Cardiac fibroblast (primary cell): ENCODE results near the gene FOLR1.
A peak's percentile ranks its signal among the peaks of the same experiment; 100 is the strongest.

Source experiments
- DNase-seq, 2 donors: peaks; one replicate each; pipeline versions ENCODE4 v3.0.0 to v3.0.0-alpha.2; 2010; ENCODE audit warnings: low read depth in 2 of 2
- H3K4me3 ChIP-seq, 2 donors: replicated peaks in 1 of 2; 1 replicate in 1 of 2; 2 replicates in 1 of 2; pipeline ENCODE4 v1.5.1; 2011; ENCODE audit warnings: low read depth in 2 of 2, low read length in 2 of 2, mild to moderate bottlenecking in 2 of 2, moderate library complexity in 1 of 2
- CTCF ChIP-seq: IDR thresholded peaks from one replicate; pipeline ENCODE4 v1.5.1; 2011; ENCODE audit warnings: low read depth, mild to moderate bottlenecking, low read length, inconsistent platforms

Gene FOLR1

GRCh38 chr11:72234920-72235319 is 43.0 kb downstream of the FOLR1 start:
- TF ChIP-seq CTCF, result no peak
- no peak overlapping the region for H3K4me3 ChIP-seq

GRCh38 chr11:72235351-72236057 is 43.6 kb downstream of the FOLR1 start:
- DNase-seq, result no peak
- no peak for TF ChIP-seq CTCF
- H3K4me3 ChIP-seq, result no peak overlapping the region

More at GRCh38 chr11:72234920-72235319, 43.0 kb downstream of the FOLR1 start:
- DNase-seq, result no peak

- TF ChIP-seq CTCF, result no peak
- no peak for DNase-seq
- H3K4me3 ChIP-seq, result no peak overlapping the region
Measured at GRCh38 chr11:72236083-72236697, 44.2 kb downstream of the FOLR1 start.

GRCh38 chr11:72236774-72237111 is 44.8 kb downstream of the FOLR1 start:
- DNase-seq, result no peak
- TF ChIP-seq CTCF, result no peak
- no peak overlapping the region for H3K4me3 ChIP-seq

- DNase-seq, result no peak
- TF ChIP-seq CTCF, result no peak
- H3K4me3 ChIP-seq, result no peak overlapping the region
Measured at GRCh38 chr11:72237112-72237931, 45.4 kb downstream of the FOLR1 start.

- DNase-seq, result peak; percentile 70 to 80
- H3K4me3 ChIP-seq, result no peak overlapping the region
- peak; percentile 86 for TF ChIP-seq CTCF
Measured at GRCh38 chr11:72238040-72238450, 46.1 kb downstream of the FOLR1 start.
